WTC11 (cell line): ENCODE measurements around the gene DTHD1. TPM values are rescaled to one million over a fixed set of nuclear protein-coding genes. Genes with fewer than 3 reads are reported as not detected.

Experiments
- ATAC-seq: fragments of 200-7000 bp; cut with Tn5 transposase; 2 replicates; pipeline ENCODE4 v1.10.0; 2021; ENCODE audit warnings: mild to moderate bottlenecking, moderate library complexity
- CTCF ChIA-PET: fragments of 300-600 bp; sonication (Branson Sonifier 250); formaldehyde crosslinking; loops from one replicate; lab custom pipeline; 2021; ENCODE audit warnings: antibody characterized with exemption; lab: Charles Lee
- POLR2A ChIA-PET: fragments of 350-600 bp; sonication (Branson Sonifier 250); formaldehyde crosslinking; loops from one replicate; lab custom pipeline; 2021; ENCODE audit warnings: antibody characterized with exemption; lab: Charles Lee
- DNase-seq: peaks from one replicate; pipeline ENCODE4 v3.0.0; 2021; ENCODE audit warnings: low spot score
- H3K27ac Mint-ChIP-seq: 2 replicates; pipeline ENCODE4 v1.8.0; 2021; ENCODE audit warnings: mixed read lengths
- H3K27me3 Mint-ChIP-seq: 2 replicates; pipeline ENCODE4 v1.8.0; 2021; ENCODE audit warnings: low read depth, mild to moderate bottlenecking, moderate library complexity, mixed read lengths
- H3K36me3 Mint-ChIP-seq: 2 replicates; pipeline ENCODE4 v1.8.0; 2021; ENCODE audit warnings: mixed read lengths
- H3K4me1 Mint-ChIP-seq: 2 replicates; pipeline ENCODE4 v1.8.0; 2022; ENCODE audit warnings: mixed read lengths
- H3K4me3 Mint-ChIP-seq: 2 replicates; pipeline ENCODE4 v1.8.0; 2021; ENCODE audit warnings: mild to moderate bottlenecking, moderate library complexity, mixed read lengths
- H3K9me3 Mint-ChIP-seq: 2 replicates; pipeline ENCODE4 v1.8.0; 2021; ENCODE audit warnings: mixed read lengths
- ARID4B ChIP-seq: sonication (generic); formaldehyde crosslinking; IDR thresholded peaks from 2 replicates; pipeline ENCODE4 v1.8.0; 2023; ENCODE audit warnings: missing genetic modification reagents, mild to moderate bottlenecking, borderline replicate concordance
- ATF1 ChIP-seq: sonication (generic); formaldehyde crosslinking; IDR thresholded peaks from 2 replicates; pipeline ENCODE4 v1.8.1; 2023; ENCODE audit warnings: mild to moderate bottlenecking, moderate library complexity, missing genetic modification reagents
- CREB1 ChIP-seq: sonication (generic); formaldehyde crosslinking; IDR thresholded peaks from 2 replicates; pipeline ENCODE4 v1.8.0; 2023; ENCODE audit warnings: mild to moderate bottlenecking, missing genetic modification reagents
- ELF4 ChIP-seq: sonication (generic); formaldehyde crosslinking; IDR thresholded peaks from 2 replicates; pipeline ENCODE4 v1.8.1; 2022; ENCODE audit warnings: low read depth, mild to moderate bottlenecking, moderate library complexity, missing genetic modification reagents
- GABPB1 ChIP-seq: sonication (generic); formaldehyde crosslinking; IDR thresholded peaks from 2 replicates; pipeline ENCODE4 v1.8.1; 2023; ENCODE audit warnings: mild to moderate bottlenecking, missing genetic modification reagents
- GRHL2 ChIP-seq: fragments of 250-450 bp; sonication (Bioruptor Pico); IDR thresholded peaks from 2 replicates; pipeline ENCODE4 v1.8.0; 2022; ENCODE audit warnings: mild to moderate bottlenecking, moderate library complexity; ENCODE audit not compliant: insufficient replicate concordance, severe bottlenecking
- HMGXB4 ChIP-seq: sonication (generic); formaldehyde crosslinking; IDR thresholded peaks from 2 replicates; pipeline ENCODE4 v1.8.1; 2023; ENCODE audit warnings: mild to moderate bottlenecking, moderate library complexity, missing genetic modification reagents
- KAT7 ChIP-seq: sonication (generic); formaldehyde crosslinking; IDR thresholded peaks from 2 replicates; pipeline ENCODE4 v1.8.1; 2023; ENCODE audit warnings: missing genetic modification reagents, mild to moderate bottlenecking, borderline replicate concordance
- MAX ChIP-seq: sonication (generic); formaldehyde crosslinking; IDR thresholded peaks from 2 replicates; pipeline ENCODE4 v1.8.0; 2022; ENCODE audit warnings: mild to moderate bottlenecking, missing genetic modification reagents
- MYBL2 ChIP-seq: sonication (generic); formaldehyde crosslinking; IDR thresholded peaks from 2 replicates; pipeline ENCODE4 v1.8.1; 2023; ENCODE audit warnings: mild to moderate bottlenecking, moderate library complexity, missing genetic modification reagents
- NFE2L1 ChIP-seq: sonication (generic); formaldehyde crosslinking; IDR thresholded peaks from 2 replicates; pipeline ENCODE4 v1.8.1; 2023; ENCODE audit warnings: missing genetic modification reagents
- NFYB ChIP-seq: sonication (generic); formaldehyde crosslinking; conservative IDR thresholded peaks from 2 replicates; pipeline ENCODE4 v1.8.0; 2022; ENCODE audit warnings: low read depth, missing genetic modification reagents
- PRDM15 ChIP-seq: sonication (generic); formaldehyde crosslinking; IDR thresholded peaks from 2 replicates; pipeline ENCODE4 v1.8.0; 2022; ENCODE audit warnings: missing genetic modification reagents
- SOX15 ChIP-seq: fragments of 250-450 bp; sonication (Bioruptor Pico); IDR thresholded peaks from 2 replicates; pipeline ENCODE4 v1.9.0; 2021; ENCODE audit warnings: mild to moderate bottlenecking
- TEAD4 ChIP-seq: sonication (generic); formaldehyde crosslinking; IDR thresholded peaks from 2 replicates; pipeline ENCODE4 v1.8.0; 2022; ENCODE audit warnings: mild to moderate bottlenecking, missing genetic modification reagents
- ZMAT4 ChIP-seq: fragments of 250-450 bp; sonication (Bioruptor Pico); IDR thresholded peaks from 2 replicates; pipeline ENCODE4 v1.9.0; 2021; ENCODE audit warnings: mild to moderate bottlenecking
- ZNF219 ChIP-seq: sonication (generic); formaldehyde crosslinking; IDR thresholded peaks from 2 replicates; pipeline ENCODE4 v1.8.0; 2023; ENCODE audit warnings: missing genetic modification reagents, mild to moderate bottlenecking, borderline replicate concordance
- ZNF396 ChIP-seq: fragments of 250-450 bp; sonication (Bioruptor Pico); IDR thresholded peaks from 2 replicates; pipeline ENCODE4 v1.8.0; 2021; ENCODE audit warnings: mild to moderate bottlenecking, moderate library complexity, borderline replicate concordance
- ZNF425 ChIP-seq: fragments of 250-450 bp; sonication (Bioruptor Pico); conservative IDR thresholded peaks from 2 replicates; pipeline ENCODE4 v1.9.0; 2021; ENCODE audit warnings: mild to moderate bottlenecking
- total RNA-seq: library from RNA; stranded (reverse); gene quantifications from 3 replicates; pipeline ENCODE4 v1.2.3, GENCODE V29; 2021

DTHD1 gene
- total RNA-seq, 1 experiment from 2014 or later, result not detected

- TF ChIP-seq HMGXB4 (CRISPR knock-in tag) (no peak), PRDM15 (CRISPR knock-in tag) (no peak), CREB1 (CRISPR knock-in tag) (no peak), KAT7 (CRISPR knock-in tag) (no peak)
Observed at GRCh38 chr4:36327400-36327799, 46.0 kb downstream of the DTHD1 start (continued).

- DNase-seq, result no peak
- CTCF ChIA-PET, result no interaction called here
- POLR2A ChIA-PET, result no interaction called here
- no peak for ATAC-seq
- Mint-ChIP-seq H3K27ac (no peak overlapping the region), H3K27me3 (no peaks in the 10 kb centered on the region), H3K36me3 (no peaks in the 10 kb centered on the region), H3K4me1 (peaks cover 4% of the 10 kb centered on the region; the same call in 1 of the 2 replicates), H3K9me3 (no peaks in the 10 kb centered on the region), H3K4me3 (no peak overlapping the region)
- TF ChIP-seq ARID4B (CRISPR knock-in tag), result no peak
- no peak for TF ChIP-seq ELF4 (CRISPR knock-in tag)
- TF ChIP-seq MAX, result no peak
- no peak for TF ChIP-seq NFE2L1 (CRISPR knock-in tag)
- TF ChIP-seq ZMAT4, result no peak
- no peak for TF ChIP-seq ZNF396 (CRISPR knock-in tag)
- TF ChIP-seq GABPB1, result no peak
- TF ChIP-seq MYBL2, result no peak
- TF ChIP-seq ATF1, result no peak
- TF ChIP-seq CREB1 (CRISPR knock-in tag), result no peak
- TF ChIP-seq TEAD4, result no peak
- no peak for TF ChIP-seq NFYB (CRISPR knock-in tag)
- no peak for TF ChIP-seq GRHL2
- no peak for TF ChIP-seq SOX15 (CRISPR knock-in tag)
- TF ChIP-seq ZNF219 (CRISPR knock-in tag), result no peak
- TF ChIP-seq ZNF425 (CRISPR knock-in tag), result no peak
Observed at GRCh38 chr4:36328130-36328529, 46.7 kb downstream of the DTHD1 start.
